NCI-H2171 treated with DMSO at 0.1 percent for 48 hours (cell line): ENCODE measurements around the gene ARHGAP27.
"Not testable (repeated sequence)": the region's sequence is repeated elsewhere in the genome, so short reads cannot be mapped to it uniquely, and the experiment has no call there.

Experiments used
- DNase-seq: peaks from one replicate; lab custom pipeline; 2025; lab: John Stamatoyannopoulos, UW

ARHGAP27 gene

GRCh38 chr17:45361451-45361850, 71.2 kb downstream of the ARHGAP27 start:
- DNase-seq: no peak

GRCh38 chr17:45357364-45357997, 75.2 kb downstream of the ARHGAP27 start:
- DNase-seq: no peak

GRCh38 chr17:45355087-45355486, 77.6 kb downstream of the ARHGAP27 start:
- DNase-seq: no peak

- DNase-seq: no peak
These were observed 79.6 kb downstream of the ARHGAP27 start for GRCh38 chr17:45353043-45353442.

GRCh38 chr17:45351831-45352230, 80.8 kb downstream of the ARHGAP27 start:
- no peak for DNase-seq

- no peak for DNase-seq
These were observed 85.2 kb downstream of the ARHGAP27 start for GRCh38 chr17:45347444-45347843.

- no peak for DNase-seq
These were observed 86.3 kb downstream of the ARHGAP27 start for GRCh38 chr17:45346216-45347015.

GRCh38 chr17:45345554-45346215, 87.0 kb downstream of the ARHGAP27 start:
- DNase-seq: no peak

GRCh38 chr17:45345246-45345553, 87.5 kb downstream of the ARHGAP27 start:
- no peak for DNase-seq

- DNase-seq: not testable (repeated sequence)
These were observed 88.6 kb downstream of the ARHGAP27 start for GRCh38 chr17:45343967-45344664.
